Endodermal cell (in vitro differentiated cells): ENCODE results near the gene CDC14C. TPM values are rescaled to one million over a fixed set of nuclear protein-coding genes. Genes with fewer than 3 reads are reported as not detected.

ENCODE experiments used
- DNase-seq: peaks from one replicate; pipeline ENCODE4 v3.0.0-alpha.2; 2017
- H3K27ac ChIP-seq: 2 replicates; pipeline ENCODE4 v1.5.1; 2013; ENCODE audit warnings: mild to moderate bottlenecking, low read depth, low read length, moderate library complexity
- H3K27me3 ChIP-seq: 2 replicates; pipeline ENCODE4 v1.6.1; 2013; ENCODE audit warnings: mild to moderate bottlenecking, low read length, moderate library complexity; ENCODE audit not compliant: insufficient read depth, control insufficient read depth, poor library complexity, severe bottlenecking
- H3K36me3 ChIP-seq: 2 replicates; pipeline ENCODE4 v1.7.0; 2013; ENCODE audit warnings: mild to moderate bottlenecking, low read length, moderate library complexity; ENCODE audit not compliant: control insufficient read depth, insufficient read depth
- H3K4me1 ChIP-seq: one replicate; pipeline ENCODE4 v1.7.0; 2013; ENCODE audit warnings: low read length; ENCODE audit not compliant: control insufficient read depth, insufficient read depth
- H3K4me3 ChIP-seq: 2 replicates; pipeline ENCODE4 v1.5.1; 2013; ENCODE audit warnings: mild to moderate bottlenecking, low read length, moderate library complexity
- H3K9ac ChIP-seq: 2 replicates; pipeline ENCODE4 v1.6.1; 2013; ENCODE audit warnings: mild to moderate bottlenecking, low read length, moderate library complexity; ENCODE audit not compliant: poor library complexity, severe bottlenecking; ENCODE audit errors: extremely low read depth
- H3K9me3 ChIP-seq: 2 replicates; pipeline ENCODE4 v1.6.1; 2013; ENCODE audit warnings: mild to moderate bottlenecking, low read length, moderate library complexity; ENCODE audit not compliant: control insufficient read depth
- H3K27ac Mint-ChIP-seq: 2 replicates; pipeline ENCODE4 v1.8.0; 2020; ENCODE audit warnings: mixed read lengths
- H3K27me3 Mint-ChIP-seq: 2 replicates; pipeline ENCODE4 v1.8.0; 2021; ENCODE audit warnings: mild to moderate bottlenecking, mixed read lengths; ENCODE audit not compliant: insufficient read depth
- H3K36me3 Mint-ChIP-seq: 2 replicates; pipeline ENCODE4 v1.8.0; 2020; ENCODE audit warnings: low read depth, mixed read lengths
- H3K4me1 Mint-ChIP-seq: 2 replicates; pipeline ENCODE4 v1.8.0; 2020; ENCODE audit warnings: mixed read lengths
- H3K4me3 Mint-ChIP-seq: 2 replicates; pipeline ENCODE4 v1.8.0; 2020; ENCODE audit warnings: mild to moderate bottlenecking, moderate library complexity, mixed read lengths
- H3K9me3 Mint-ChIP-seq: 2 replicates; pipeline ENCODE4 v1.8.0; 2020; ENCODE audit warnings: mild to moderate bottlenecking, mixed read lengths
- CTCF ChIP-seq: fragments of 200-600 bp; sonication (generic); conservative IDR thresholded peaks from 2 replicates; pipeline ENCODE4 v1.5.0; 2021; ENCODE audit warnings: antibody characterized with exemption, mild to moderate bottlenecking
- WGBS, 2 experiments: methylation state at CpG; one replicate each; pipeline versions ENCODE4 v1.1.5 to v1.1.7; 2013; ENCODE audit warnings: missing lambda C conversion rate in 2 of 2, mixed read lengths in 1 of 2; ENCODE audit not compliant: insufficient coverage in 1 of 2, insufficient read length in 1 of 2; 5-methylcytosine and 5-hydroxymethylcytosine counted together
- total RNA-seq, 2 donors: library from RNA; stranded (reverse); fragmentation: NEBNext Ultra II Directional in 1 of 2; extraction: Animal tissue kit (Norgen Biotek cat#: 25700) in 1 of 2; gene quantifications; 2 replicates in 1 of 2; 3 replicates in 1 of 2; pipeline ENCODE4 v1.2.1, GENCODE V29; 2021

CDC14C gene
- total RNA-seq, 2 donors from 2014 or later, result not detected

- H3K4me1 ChIP-seq, result peaks cover under 1% of the 10 kb centered on the region
- H3K9me3 ChIP-seq, result no peaks in the 10 kb centered on the region
- H3K36me3 Mint-ChIP-seq, result no peaks in the 10 kb centered on the region
- TF ChIP-seq CTCF, result no peak
- no peak overlapping the region for H3K4me3 ChIP-seq
- no peak overlapping the region for H3K27ac Mint-ChIP-seq
- H3K4me3 Mint-ChIP-seq, result no peak overlapping the region
- H3K27ac ChIP-seq, result no peak overlapping the region
- DNase-seq, result no peak
- H3K36me3 ChIP-seq, result no peaks in the 10 kb centered on the region
- H3K9me3 Mint-ChIP-seq, result peaks cover 2% of the 10 kb centered on the region
- WGBS, 2 experiments, result 94% methylated on average over 2 of the region's 2 CpGs; no CpG with 5 or more reads in 1 of the 2 experiments
- no peaks in the 10 kb centered on the region for H3K27me3 Mint-ChIP-seq
- peaks cover 8% of the 10 kb centered on the region for H3K4me1 Mint-ChIP-seq
- no peaks in the 10 kb centered on the region for H3K27me3 ChIP-seq
- H3K9ac ChIP-seq, result no peak overlapping the region
These were observed 7.1 kb downstream of the CDC14C start for GRCh38 chr7:48931481-48931880.

GRCh38 chr7:48932126-48932910 lies 8.0 kb downstream of the CDC14C start:
- no peaks in the 10 kb centered on the region for H3K9me3 ChIP-seq
- DNase-seq, result no peak
- no peak for TF ChIP-seq CTCF
- WGBS, 2 experiments, result 87 to 100% methylated on average over 1 to 2 of the region's 2 CpGs
- H3K27me3 ChIP-seq, result no peaks in the 10 kb centered on the region
- Mint-ChIP-seq H3K27me3 (no peaks in the 10 kb centered on the region), H3K27ac (no peak overlapping the region), H3K9me3 (no peaks in the 10 kb centered on the region), H3K4me1 (peaks cover 12% of the 10 kb centered on the region), H3K36me3 (no peaks in the 10 kb centered on the region), H3K4me3 (no peak overlapping the region)
- H3K9ac ChIP-seq, result no peak overlapping the region
- peaks cover 3% of the 10 kb centered on the region for H3K4me1 ChIP-seq
- H3K27ac ChIP-seq, result no peak overlapping the region
- no peak overlapping the region for H3K4me3 ChIP-seq
- H3K36me3 ChIP-seq, result no peaks in the 10 kb centered on the region

GRCh38 chr7:48933549-48934085 lies 9.3 kb downstream of the CDC14C start:
- Mint-ChIP-seq H3K27ac (no peak overlapping the region), H3K9me3 (no peaks in the 10 kb centered on the region)
- WGBS, 2 experiments, result 90 to 96% methylated on average over 2 to 3 of the region's 3 CpGs

More at GRCh38 chr7:48933549-48934085, 9.3 kb downstream of the CDC14C start:
- Histone ChIP-seq H3K27me3 (no peaks in the 10 kb centered on the region), H3K4me3 (no peak overlapping the region), H3K36me3 (no peaks in the 10 kb centered on the region), H3K27ac (no peak overlapping the region), H3K9ac (no peak overlapping the region), H3K4me1 (peaks cover 3% of the 10 kb centered on the region), H3K9me3 (no peaks in the 10 kb centered on the region)
- no peak for TF ChIP-seq CTCF
- DNase-seq, result no peak
- Mint-ChIP-seq H3K4me3 (no peak overlapping the region), H3K27me3 (no peaks in the 10 kb centered on the region), H3K4me1 (peaks cover 12% of the 10 kb centered on the region), H3K36me3 (no peaks in the 10 kb centered on the region)
